ENCODE data around the gene SRP14. TPM values are rescaled to one million over a fixed set of nuclear protein-coding genes. Genes with fewer than 3 reads are reported as not detected.

SRP14 gene
- total RNA-seq, 4 donors from 2014 or later = 194 to 357 (median 229) TPM

DNA sequence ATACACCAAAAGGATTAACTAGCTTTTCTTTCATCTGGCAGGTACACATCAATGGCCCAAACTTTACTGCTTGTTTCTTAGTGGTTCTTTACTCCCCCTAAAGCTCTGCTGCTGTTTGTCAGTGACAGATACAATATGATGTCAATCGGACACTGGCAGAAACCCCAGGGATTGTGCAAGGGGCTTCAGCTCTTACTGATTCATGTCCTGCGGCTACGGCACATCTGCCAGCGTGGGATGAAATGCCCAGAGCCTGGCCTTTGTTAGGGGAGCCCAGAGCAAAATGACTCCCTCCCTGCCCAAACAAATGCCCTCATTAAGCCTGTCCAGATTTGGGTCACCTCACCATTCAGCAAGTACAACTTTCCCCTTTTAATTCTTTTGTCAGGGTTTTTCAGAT lies 28.3 kb downstream of the SRP14 start:
- no peak overlapping the region for H3K27ac ChIP-seq
- H3K27me3 ChIP-seq = no peaks in the 10 kb centered on the region
- H3K36me3 ChIP-seq = peaks cover 0 to 100% (median 4%) of the 10 kb centered on the region in 3 donors
- no peak overlapping the region for H3K4me3 ChIP-seq
- H3K4me1 ChIP-seq = no peaks in the 10 kb centered on the region
- TF ChIP-seq POLR2A (IDR thresholded peaks at IDR 0.05) = no peak
- TF ChIP-seq, protein P1, sequence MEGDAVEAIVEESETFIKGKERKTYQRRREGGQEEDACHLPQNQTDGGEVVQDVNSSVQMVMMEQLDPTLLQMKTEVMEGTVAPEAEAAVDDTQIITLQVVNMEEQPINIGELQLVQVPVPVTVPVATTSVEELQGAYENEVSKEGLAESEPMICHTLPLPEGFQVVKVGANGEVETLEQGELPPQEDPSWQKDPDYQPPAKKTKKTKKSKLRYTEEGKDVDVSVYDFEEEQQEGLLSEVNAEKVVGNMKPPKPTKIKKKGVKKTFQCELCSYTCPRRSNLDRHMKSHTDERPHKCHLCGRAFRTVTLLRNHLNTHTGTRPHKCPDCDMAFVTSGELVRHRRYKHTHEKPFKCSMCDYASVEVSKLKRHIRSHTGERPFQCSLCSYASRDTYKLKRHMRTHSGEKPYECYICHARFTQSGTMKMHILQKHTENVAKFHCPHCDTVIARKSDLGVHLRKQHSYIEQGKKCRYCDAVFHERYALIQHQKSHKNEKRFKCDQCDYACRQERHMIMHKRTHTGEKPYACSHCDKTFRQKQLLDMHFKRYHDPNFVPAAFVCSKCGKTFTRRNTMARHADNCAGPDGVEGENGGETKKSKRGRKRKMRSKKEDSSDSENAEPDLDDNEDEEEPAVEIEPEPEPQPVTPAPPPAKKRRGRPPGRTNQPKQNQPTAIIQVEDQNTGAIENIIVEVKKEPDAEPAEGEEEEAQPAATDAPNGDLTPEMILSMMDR (IDR thresholded peaks at IDR 0.05) = no peak
- no peak for TF ChIP-seq EP300 (IDR thresholded peaks at IDR 0.05)
- peaks cover 0 to 12% (median 0%) of the 10 kb centered on the region in 4 donors for H3K9me3 ChIP-seq
- WGBS, 2 donors = 71 to 72% methylated on average over 4 of the region's 4 CpGs
- DNase-seq (ENCODE audit: low spot score in 2 of 2) = no peak

- peaks cover 8 to 100% (median 8%) of the 10 kb centered on the region in 3 donors for H3K36me3 ChIP-seq
- no peak overlapping the region for H3K27ac ChIP-seq
- no peaks in the 10 kb centered on the region for H3K27me3 ChIP-seq
- H3K9me3 ChIP-seq = no peaks in the 10 kb centered on the region
- 71 to 84% methylated on average over 3 of the region's 3 CpGs for WGBS, 2 donors
- H3K4me1 ChIP-seq = no peaks in the 10 kb centered on the region
- TF ChIP-seq POLR2A (IDR thresholded peaks at IDR 0.05) = no peak
- H3K4me3 ChIP-seq = no peak overlapping the region
- DNase-seq (ENCODE audit: low spot score in 2 of 2) = no peak
Measured at GRCh38 chr15:40008061-40008765, 30.8 kb downstream of the SRP14 start.

GRCh38 chr15:40006646-40007045 lies 32.3 kb downstream of the SRP14 start:
- no peaks in the 10 kb centered on the region for H3K27me3 ChIP-seq
- WGBS, 2 donors = 87 to 88% methylated on average over 2 of the region's 2 CpGs
- no peak overlapping the region for H3K4me3 ChIP-seq
- no peaks in the 10 kb centered on the region for H3K9me3 ChIP-seq
- H3K4me1 ChIP-seq = no peaks in the 10 kb centered on the region
- H3K36me3 ChIP-seq = peaks cover 8 to 99% (median 14%) of the 10 kb centered on the region in 3 donors
- no peak for DNase-seq (ENCODE audit: low spot score in 2 of 2)
- TF ChIP-seq POLR2A (IDR thresholded peaks at IDR 0.05) = no peak
- TF ChIP-seq EP300 (IDR thresholded peaks at IDR 0.05) = no peak
- TF ChIP-seq, protein P1 (IDR thresholded peaks at IDR 0.05) = no peak
- no peak overlapping the region for H3K27ac ChIP-seq

- 83 to 86% methylated on average over 3 of the region's 3 CpGs for WGBS, 2 donors
- TF ChIP-seq POLR2A (IDR thresholded peaks at IDR 0.05) (no peak), EP300 (IDR thresholded peaks at IDR 0.05) (no peak)
- TF ChIP-seq, protein P1 (IDR thresholded peaks at IDR 0.05) = no peak
- H3K4me1 ChIP-seq = no peaks in the 10 kb centered on the region
- H3K9me3 ChIP-seq = no peaks in the 10 kb centered on the region
- no peak overlapping the region for H3K4me3 ChIP-seq
- H3K27ac ChIP-seq = no peak overlapping the region
- peaks cover 13 to 99% (median 14%) of the 10 kb centered on the region in 3 donors for H3K36me3 ChIP-seq
- DNase-seq (ENCODE audit: low spot score in 2 of 2) = no peak
- H3K27me3 ChIP-seq = no peaks in the 10 kb centered on the region
Measured at GRCh38 chr15:40006003-40006402, 33.0 kb downstream of the SRP14 start.

DNA sequence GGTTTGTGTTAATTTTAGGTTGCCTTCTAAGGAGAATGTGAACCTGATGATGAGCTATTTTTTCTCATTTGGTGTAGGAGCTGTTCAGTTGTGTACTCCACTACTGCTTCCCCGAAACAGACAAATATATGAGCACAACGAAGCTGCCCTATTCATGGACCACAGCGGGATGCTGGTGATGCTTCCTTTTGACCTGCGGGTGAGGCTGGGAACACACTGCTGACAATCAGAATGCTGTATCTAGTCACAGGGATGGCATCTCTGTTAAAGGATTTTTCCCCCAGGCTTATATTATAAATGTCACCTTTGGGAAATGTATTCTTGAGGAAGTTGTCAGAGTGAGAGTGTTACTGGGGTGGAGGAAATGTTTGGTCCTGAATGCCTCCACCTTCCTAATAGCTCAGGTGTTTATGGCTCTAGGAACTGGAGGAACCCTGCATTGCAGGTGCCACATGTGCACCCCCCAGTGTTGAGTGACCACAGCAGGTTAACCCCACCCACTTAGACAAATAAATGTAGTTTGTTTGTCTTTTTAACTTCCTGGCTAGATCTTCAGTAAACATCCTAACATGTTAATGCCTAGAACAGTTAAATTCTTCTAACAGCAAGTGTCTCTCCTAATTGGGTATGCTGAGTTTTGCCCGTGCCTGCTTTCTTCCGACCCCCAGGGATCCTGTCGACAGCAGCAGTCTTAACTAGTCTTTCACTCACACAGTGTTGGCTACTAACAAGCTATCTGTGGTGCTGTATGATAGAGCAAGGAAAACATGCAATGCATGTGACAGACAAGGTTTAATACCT lies 35.7 kb downstream of the SRP14 start:
- no peak overlapping the region for H3K4me3 ChIP-seq
- H3K4me1 ChIP-seq = no peaks in the 10 kb centered on the region
- H3K27me3 ChIP-seq = no peaks in the 10 kb centered on the region
- no peaks in the 10 kb centered on the region for H3K9me3 ChIP-seq
- WGBS, 2 donors = 56 to 57% methylated on average over 7 of the region's 7 CpGs
- no peak for TF ChIP-seq EP300 (IDR thresholded peaks at IDR 0.05)
- no peak for TF ChIP-seq POLR2A (IDR thresholded peaks at IDR 0.05)
- TF ChIP-seq, protein P1 (IDR thresholded peaks at IDR 0.05) = no peak
- H3K36me3 ChIP-seq = peaks cover 14 to 97% (median 15%) of the 10 kb centered on the region in 3 donors
- H3K27ac ChIP-seq = no peak overlapping the region
- DNase-seq (ENCODE audit: low spot score in 2 of 2) = no peak
